Mesothelial cell of epicardium (in vitro differentiated cells): ENCODE results near the gene SLAMF9. TPM values are rescaled to one million over a fixed set of nuclear protein-coding genes. Genes with fewer than 3 reads are reported as not detected.

Source experiments
- DNase-seq, 2 experiments: peaks; one replicate each; pipeline ENCODE4 v3.0.0; 2021; ENCODE audit warnings: low spot score in 2 of 2; ENCODE audit not compliant: unreplicated experiment in 2 of 2
- H3K27ac Mint-ChIP-seq: 2 replicates; pipeline ENCODE4 v1.8.0; 2021; ENCODE audit warnings: mixed read lengths
- H3K27me3 Mint-ChIP-seq: 2 replicates; pipeline ENCODE4 v1.8.0; 2021; ENCODE audit warnings: low read depth, mixed read lengths
- H3K36me3 Mint-ChIP-seq: 2 replicates; pipeline ENCODE4 v1.8.0; 2021; ENCODE audit warnings: mixed read lengths
- H3K4me1 Mint-ChIP-seq: 2 replicates; pipeline ENCODE4 v1.8.0; 2021; ENCODE audit warnings: mixed read lengths
- H3K4me3 Mint-ChIP-seq: 2 replicates; pipeline ENCODE4 v1.8.0; 2021; ENCODE audit warnings: mild to moderate bottlenecking, moderate library complexity, mixed read lengths
- H3K9me3 Mint-ChIP-seq: 2 replicates; pipeline ENCODE4 v1.8.0; 2021; ENCODE audit warnings: mixed read lengths
- total RNA-seq: library from RNA; stranded (reverse); gene quantifications from 3 replicates; pipeline ENCODE4 v1.2.1, GENCODE V29; 2021
- TF ChIP-seq, protein P1 (sequence below): fragments of 200-600 bp; sonication (generic); IDR thresholded peaks from one replicate; pipeline ENCODE4 v1.5.0; 2021; ENCODE audit warnings: antibody characterized with exemption; ENCODE audit not compliant: unreplicated experiment

Gene SLAMF9
- total RNA-seq, 1 donor from 2014 or later: not detected

DNA sequence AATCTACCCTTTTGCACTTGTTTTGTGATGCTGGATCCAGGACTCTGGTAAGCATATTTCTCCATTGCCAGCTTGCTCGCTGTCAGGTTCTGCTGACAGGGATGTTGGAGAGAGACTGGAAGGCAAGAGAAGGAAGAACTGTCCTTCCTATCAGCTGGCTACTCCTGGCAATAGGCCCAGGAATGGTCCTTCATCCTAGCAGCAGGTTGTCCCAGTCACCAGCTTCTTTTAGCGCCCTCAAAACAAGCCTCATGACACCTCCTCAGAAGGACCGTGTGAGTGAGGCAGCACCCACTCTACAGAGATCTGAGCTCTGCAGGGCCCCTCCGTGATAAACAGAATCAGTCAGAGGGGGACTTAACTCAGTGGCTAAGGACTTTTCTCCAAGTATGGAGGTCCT is 33.1 kb upstream of the SLAMF9 start:
- no peak overlapping the region for H3K4me3 Mint-ChIP-seq
- H3K27ac Mint-ChIP-seq: no peak overlapping the region
- H3K27me3 Mint-ChIP-seq: peaks cover 14% of the 10 kb centered on the region
- TF ChIP-seq, protein P1, sequence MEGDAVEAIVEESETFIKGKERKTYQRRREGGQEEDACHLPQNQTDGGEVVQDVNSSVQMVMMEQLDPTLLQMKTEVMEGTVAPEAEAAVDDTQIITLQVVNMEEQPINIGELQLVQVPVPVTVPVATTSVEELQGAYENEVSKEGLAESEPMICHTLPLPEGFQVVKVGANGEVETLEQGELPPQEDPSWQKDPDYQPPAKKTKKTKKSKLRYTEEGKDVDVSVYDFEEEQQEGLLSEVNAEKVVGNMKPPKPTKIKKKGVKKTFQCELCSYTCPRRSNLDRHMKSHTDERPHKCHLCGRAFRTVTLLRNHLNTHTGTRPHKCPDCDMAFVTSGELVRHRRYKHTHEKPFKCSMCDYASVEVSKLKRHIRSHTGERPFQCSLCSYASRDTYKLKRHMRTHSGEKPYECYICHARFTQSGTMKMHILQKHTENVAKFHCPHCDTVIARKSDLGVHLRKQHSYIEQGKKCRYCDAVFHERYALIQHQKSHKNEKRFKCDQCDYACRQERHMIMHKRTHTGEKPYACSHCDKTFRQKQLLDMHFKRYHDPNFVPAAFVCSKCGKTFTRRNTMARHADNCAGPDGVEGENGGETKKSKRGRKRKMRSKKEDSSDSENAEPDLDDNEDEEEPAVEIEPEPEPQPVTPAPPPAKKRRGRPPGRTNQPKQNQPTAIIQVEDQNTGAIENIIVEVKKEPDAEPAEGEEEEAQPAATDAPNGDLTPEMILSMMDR: no peak
- H3K9me3 Mint-ChIP-seq: no peaks in the 10 kb centered on the region
- H3K4me1 Mint-ChIP-seq: no peaks in the 10 kb centered on the region
- no peak for DNase-seq
- no peaks in the 10 kb centered on the region for H3K36me3 Mint-ChIP-seq

DNA sequence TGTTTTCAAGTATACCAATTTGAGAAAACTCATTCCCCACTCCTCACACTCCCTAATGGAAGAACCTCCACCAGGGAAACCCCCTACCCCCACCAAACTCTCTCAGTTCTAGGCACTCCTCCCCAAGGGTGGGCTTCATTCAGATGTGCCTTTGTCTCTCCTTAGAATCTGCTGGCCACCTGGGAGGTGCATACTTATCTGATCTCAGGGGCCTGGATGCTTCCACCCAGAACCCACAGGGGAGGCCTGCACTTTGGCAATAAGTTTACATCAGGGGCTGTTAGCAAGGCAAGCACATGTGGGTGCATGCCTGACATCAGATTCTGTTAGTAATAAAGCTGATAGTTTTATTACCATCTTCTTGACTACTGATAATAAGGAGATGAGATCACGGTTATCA is 32.5 kb upstream of the SLAMF9 start:
- Mint-ChIP-seq H3K36me3 (no peaks in the 10 kb centered on the region), H3K9me3 (no peaks in the 10 kb centered on the region), H3K4me3 (no peak overlapping the region), H3K4me1 (no peaks in the 10 kb centered on the region), H3K27me3 (peaks cover 18% of the 10 kb centered on the region), H3K27ac (no peak overlapping the region)
- TF ChIP-seq, protein P1: no peak
- no peak for DNase-seq

DNA sequence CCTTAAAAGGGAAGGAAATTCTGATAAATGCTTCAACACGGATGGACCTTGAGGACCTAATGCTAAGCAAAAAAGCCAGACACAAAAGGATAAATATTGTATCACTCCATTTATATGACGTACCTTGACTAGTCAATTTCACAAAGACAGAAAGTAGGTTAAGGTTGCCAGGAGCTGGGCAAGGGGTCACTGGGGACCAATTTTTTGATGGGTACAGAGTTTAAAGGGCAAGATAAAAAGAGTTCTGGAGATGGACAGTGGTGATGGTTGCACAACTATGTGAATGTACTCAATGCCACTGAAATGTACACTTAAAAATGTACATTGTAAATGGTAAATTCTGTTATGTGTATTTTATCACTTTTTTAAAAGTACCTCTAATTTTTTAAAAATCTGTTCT is 32.1 kb upstream of the SLAMF9 start:
- Mint-ChIP-seq H3K27me3 (peaks cover 18% of the 10 kb centered on the region), H3K4me1 (no peaks in the 10 kb centered on the region), H3K27ac (no peak overlapping the region), H3K36me3 (no peaks in the 10 kb centered on the region), H3K9me3 (no peaks in the 10 kb centered on the region), H3K4me3 (no peak overlapping the region)
- TF ChIP-seq, protein P1: no peak
- DNase-seq: no peak

DNA sequence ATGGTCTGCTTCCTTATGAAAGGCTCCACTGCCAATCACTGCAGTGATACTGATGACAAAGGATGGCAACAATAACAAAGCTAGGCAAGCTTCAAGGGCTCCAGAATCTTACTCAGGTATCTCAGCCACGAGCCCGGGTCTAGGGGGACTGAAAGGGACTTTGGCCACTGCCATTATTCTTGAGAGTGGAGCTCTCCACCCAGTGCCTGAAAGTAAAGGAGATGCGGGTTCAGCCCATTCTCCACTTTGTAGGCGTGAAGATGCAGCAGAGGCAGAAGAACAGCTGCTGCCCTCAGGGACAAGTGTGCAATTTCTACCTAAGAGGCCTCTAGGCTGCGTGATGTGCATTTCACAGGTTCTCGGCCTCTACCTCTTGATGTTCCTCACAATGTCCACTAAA is 31.4 kb upstream of the SLAMF9 start:
- Mint-ChIP-seq H3K4me1 (no peaks in the 10 kb centered on the region), H3K36me3 (no peaks in the 10 kb centered on the region), H3K27ac (no peak overlapping the region), H3K27me3 (peaks cover 23% of the 10 kb centered on the region), H3K4me3 (no peak overlapping the region), H3K9me3 (no peaks in the 10 kb centered on the region)
- TF ChIP-seq, protein P1: no peak
- DNase-seq: no peak

DNA sequence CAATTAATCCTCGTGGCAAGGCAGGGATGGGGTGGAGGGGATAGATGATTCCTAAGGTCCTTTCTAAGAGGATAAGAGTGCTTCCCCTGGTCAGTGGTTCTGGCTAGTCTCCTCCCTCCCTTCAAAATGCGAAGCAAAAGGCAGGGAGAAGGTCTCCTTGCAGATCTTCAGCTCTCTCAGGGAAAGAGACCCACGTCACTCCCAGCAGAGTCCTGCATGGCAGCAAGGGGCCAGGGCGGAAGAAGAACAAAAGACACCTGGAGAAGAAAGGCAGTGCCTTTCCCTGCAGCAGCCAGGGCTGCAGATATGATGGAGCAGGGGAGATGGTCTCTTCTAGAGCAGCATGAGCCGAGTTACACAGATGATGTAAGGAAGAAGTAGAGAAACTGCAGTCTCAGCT is 29.6 kb upstream of the SLAMF9 start:
- TF ChIP-seq, protein P1: no peak
- H3K27ac Mint-ChIP-seq: no peak overlapping the region

DNA sequence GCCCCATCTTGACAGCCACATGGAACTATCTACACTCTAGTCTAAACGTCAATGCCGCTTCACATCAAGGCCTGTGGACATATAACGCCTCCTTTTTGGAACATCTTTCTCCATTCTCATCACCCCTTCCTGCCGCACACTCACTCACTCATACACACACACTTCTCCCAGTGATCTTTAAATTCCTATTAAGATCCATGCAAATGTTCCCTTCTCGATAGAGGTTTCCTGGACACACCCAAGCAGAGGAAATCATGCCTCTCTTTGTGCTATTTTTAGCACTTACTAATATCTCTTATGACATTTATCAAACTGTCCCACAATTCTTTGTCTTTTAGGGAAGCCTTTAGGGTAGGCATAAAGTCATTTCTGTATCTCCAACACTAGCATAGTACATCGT is 28.2 kb upstream of the SLAMF9 start:
- Mint-ChIP-seq H3K27me3 (peaks cover 46% of the 10 kb centered on the region), H3K9me3 (no peaks in the 10 kb centered on the region), H3K36me3 (no peaks in the 10 kb centered on the region), H3K4me3 (no peak overlapping the region), H3K4me1 (peaks cover 10% of the 10 kb centered on the region), H3K27ac (no peak overlapping the region)
- DNase-seq: no peak
- TF ChIP-seq, protein P1: no peak

More for the DNA sequence above, 29.6 kb upstream of the SLAMF9 start:
- H3K36me3 Mint-ChIP-seq: no peaks in the 10 kb centered on the region
- no peak for DNase-seq
- H3K4me1 Mint-ChIP-seq: peaks cover 10% of the 10 kb centered on the region
- peaks cover 36% of the 10 kb centered on the region for H3K27me3 Mint-ChIP-seq
- no peak overlapping the region for H3K4me3 Mint-ChIP-seq
- no peaks in the 10 kb centered on the region for H3K9me3 Mint-ChIP-seq
